Smooth muscle cell (in vitro differentiated cells): ENCODE results near the gene TEX11. TPM values are rescaled to one million over a fixed set of nuclear protein-coding genes. Genes with fewer than 3 reads are reported as not detected.
A peak's percentile ranks its signal among the peaks of the same experiment; 100 is the strongest.

Experiments
- DNase-seq: peaks from one replicate; lab custom pipeline; 2025; ENCODE audit not compliant: unreplicated experiment; lab: John Stamatoyannopoulos, UW
- H2AFZ ChIP-seq: fragments of 200-600 bp; sonication (generic); 2 replicates; pipeline ENCODE4 v1.6.0; 2016; ENCODE audit warnings: antibody characterized with exemption, low read depth, mild to moderate bottlenecking
- H3F3A ChIP-seq: fragments of 200-600 bp; sonication (generic); 2 replicates; pipeline ENCODE4 v1.6.0; 2017; ENCODE audit warnings: antibody characterized with exemption, low read depth
- H3K27ac ChIP-seq: fragments of 200-600 bp; sonication (generic); 2 replicates; pipeline ENCODE4 v1.5.1; 2016; ENCODE audit warnings: low read depth, mild to moderate bottlenecking
- H3K27me3 ChIP-seq: fragments of 200-600 bp; sonication (generic); 2 replicates; pipeline ENCODE4 v1.6.1; 2016; ENCODE audit warnings: low read depth, mild to moderate bottlenecking
- H3K36me3 ChIP-seq: fragments of 200-600 bp; sonication (generic); 2 replicates; pipeline ENCODE4 v1.5.1; 2016; ENCODE audit warnings: low read depth
- H3K4me1 ChIP-seq: fragments of 200-600 bp; sonication (generic); 2 replicates; pipeline ENCODE4 v1.5.1; 2016; ENCODE audit warnings: low read depth
- H3K4me2 ChIP-seq: fragments of 200-600 bp; sonication (generic); 2 replicates; pipeline ENCODE4 v1.6.0; 2016; ENCODE audit warnings: mild to moderate bottlenecking
- H3K4me3 ChIP-seq: fragments of 200-600 bp; sonication (generic); 2 replicates; pipeline ENCODE4 v1.5.1; 2016; ENCODE audit warnings: mild to moderate bottlenecking
- H3K79me2 ChIP-seq: fragments of 200-600 bp; sonication (generic); 2 replicates; pipeline ENCODE4 v1.6.0; 2016; ENCODE audit warnings: low read depth, mild to moderate bottlenecking
- H3K9ac ChIP-seq: fragments of 200-600 bp; sonication (generic); 2 replicates; pipeline ENCODE4 v1.6.0; 2016; ENCODE audit warnings: low read depth
- H3K9me3 ChIP-seq: fragments of 200-600 bp; sonication (generic); replicated peaks from 2 replicates; pipeline ENCODE4 v1.5.1; 2016; ENCODE audit warnings: low read depth
- H4K20me1 ChIP-seq: fragments of 200-600 bp; sonication (generic); 2 replicates; pipeline ENCODE4 v1.6.0; 2016; ENCODE audit warnings: low read depth
- WGBS: methylation state at CpG from one replicate; pipeline ENCODE4 v1.1.7; 2016; ENCODE audit warnings: low lambda C conversion rate; 5-methylcytosine and 5-hydroxymethylcytosine counted together
- polyA plus RNA-seq: library from polyadenylated mRNA; unstranded; fragments of >200 nt; fragmentation: Nextera tagmentation; extraction: Ambion mirVana; gene quantifications from 2 replicates; pipeline ENCODE4 v1.2.1, GENCODE V29; 2016
- total RNA-seq: library from RNA; depleted of rRNA; stranded (reverse); fragments of >200 nt; gene quantifications from 2 replicates; pipeline ENCODE4 v1.2.3, GENCODE V29; 2014
- TF ChIP-seq, protein P1 (sequence below): fragments of 200-600 bp; sonication (generic); IDR thresholded peaks from 2 replicates; pipeline ENCODE4 v1.5.1; 2017; ENCODE audit warnings: borderline replicate concordance, mild to moderate bottlenecking, antibody characterized with exemption; ENCODE audit not compliant: insufficient read depth, poor library complexity, severe bottlenecking

The TEX11 gene
- total and polyA plus RNA-seq, 2 experiments from 2014 or later = 0.40 to 1.2 TPM

GRCh38 chrX:70774223-70774622, 134.3 kb downstream of the TEX11 start:
- H3K9me3 ChIP-seq = no peaks in the 10 kb centered on the region
- H3K79me2 ChIP-seq = no peaks in the 10 kb centered on the region
- no peaks in the 10 kb centered on the region for H3K36me3 ChIP-seq
- WGBS = 80% methylated on average over 2 of the region's 2 CpGs
- H3F3A ChIP-seq = no peaks in the 10 kb centered on the region
- DNase-seq = no peak
- no peak overlapping the region for H2AFZ ChIP-seq
- H3K27ac ChIP-seq = no peak overlapping the region
- H3K27me3 ChIP-seq = no peaks in the 10 kb centered on the region
- H3K4me1 ChIP-seq = no peaks in the 10 kb centered on the region
- H3K9ac ChIP-seq = no peak overlapping the region
- no peaks in the 10 kb centered on the region for H4K20me1 ChIP-seq
- H3K4me2 ChIP-seq = no peak overlapping the region
- no peak overlapping the region for H3K4me3 ChIP-seq
- TF ChIP-seq, protein P1, sequence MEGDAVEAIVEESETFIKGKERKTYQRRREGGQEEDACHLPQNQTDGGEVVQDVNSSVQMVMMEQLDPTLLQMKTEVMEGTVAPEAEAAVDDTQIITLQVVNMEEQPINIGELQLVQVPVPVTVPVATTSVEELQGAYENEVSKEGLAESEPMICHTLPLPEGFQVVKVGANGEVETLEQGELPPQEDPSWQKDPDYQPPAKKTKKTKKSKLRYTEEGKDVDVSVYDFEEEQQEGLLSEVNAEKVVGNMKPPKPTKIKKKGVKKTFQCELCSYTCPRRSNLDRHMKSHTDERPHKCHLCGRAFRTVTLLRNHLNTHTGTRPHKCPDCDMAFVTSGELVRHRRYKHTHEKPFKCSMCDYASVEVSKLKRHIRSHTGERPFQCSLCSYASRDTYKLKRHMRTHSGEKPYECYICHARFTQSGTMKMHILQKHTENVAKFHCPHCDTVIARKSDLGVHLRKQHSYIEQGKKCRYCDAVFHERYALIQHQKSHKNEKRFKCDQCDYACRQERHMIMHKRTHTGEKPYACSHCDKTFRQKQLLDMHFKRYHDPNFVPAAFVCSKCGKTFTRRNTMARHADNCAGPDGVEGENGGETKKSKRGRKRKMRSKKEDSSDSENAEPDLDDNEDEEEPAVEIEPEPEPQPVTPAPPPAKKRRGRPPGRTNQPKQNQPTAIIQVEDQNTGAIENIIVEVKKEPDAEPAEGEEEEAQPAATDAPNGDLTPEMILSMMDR = no peak

- no peaks in the 10 kb centered on the region for H3K27me3 ChIP-seq
- H4K20me1 ChIP-seq = no peaks in the 10 kb centered on the region
- H3K36me3 ChIP-seq = no peaks in the 10 kb centered on the region
- no peaks in the 10 kb centered on the region for H3K4me1 ChIP-seq
- TF ChIP-seq, protein P1 = peak; percentile 43
- no peaks in the 10 kb centered on the region for H3K79me2 ChIP-seq
- no peak overlapping the region for H3K9ac ChIP-seq
- H3K4me2 ChIP-seq = no peak overlapping the region
- H3K27ac ChIP-seq = no peak overlapping the region
- WGBS = 40% methylated on average over 3 of the region's 3 CpGs
- H3F3A ChIP-seq = no peaks in the 10 kb centered on the region
- no peak for DNase-seq
- H2AFZ ChIP-seq = no peak overlapping the region
- no peaks in the 10 kb centered on the region for H3K9me3 ChIP-seq
- no peak overlapping the region for H3K4me3 ChIP-seq
These were observed 138.8 kb downstream of the TEX11 start for GRCh38 chrX:70769659-70770227.

GRCh38 chrX:70762285-70762684, 146.2 kb downstream of the TEX11 start:
- no peak overlapping the region for H3K27ac ChIP-seq
- TF ChIP-seq, protein P1 = no peak
- no peaks in the 10 kb centered on the region for H3K27me3 ChIP-seq
- H3K4me3 ChIP-seq = no peak overlapping the region
- DNase-seq = no peak
- no peak overlapping the region for H2AFZ ChIP-seq
- no peaks in the 10 kb centered on the region for H3K79me2 ChIP-seq
- H3K9me3 ChIP-seq = no peaks in the 10 kb centered on the region
- H3F3A ChIP-seq = no peaks in the 10 kb centered on the region
- no peaks in the 10 kb centered on the region for H4K20me1 ChIP-seq
- no peaks in the 10 kb centered on the region for H3K36me3 ChIP-seq
- no peaks in the 10 kb centered on the region for H3K4me1 ChIP-seq
- no peak overlapping the region for H3K4me2 ChIP-seq
- H3K9ac ChIP-seq = no peak overlapping the region
- 59% methylated on average over 10 of the region's 10 CpGs for WGBS

DNA sequence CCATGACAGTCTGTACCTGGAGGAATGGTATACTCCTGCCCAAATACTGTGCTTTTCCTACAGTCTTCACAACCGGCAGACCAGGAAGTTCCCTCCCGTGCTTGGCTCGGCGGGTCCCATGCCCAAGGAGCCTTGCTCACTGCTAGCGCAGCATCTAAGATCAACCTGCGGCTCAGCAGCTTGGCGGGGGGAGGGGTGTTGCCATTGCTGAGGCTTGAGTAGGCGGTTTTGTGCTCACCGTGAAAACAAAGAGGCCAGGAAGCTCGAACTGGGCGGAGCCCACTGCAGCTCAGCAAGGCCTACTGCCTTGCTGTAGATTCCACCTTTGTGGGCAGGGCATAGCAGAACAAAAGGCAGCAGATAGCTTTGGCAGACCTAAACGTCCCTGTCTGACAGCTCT, 152.7 kb downstream of the TEX11 start:
- Histone ChIP-seq H3K36me3 (no peaks in the 10 kb centered on the region), H3F3A (no peaks in the 10 kb centered on the region), H3K79me2 (no peaks in the 10 kb centered on the region), H3K27ac (no peak overlapping the region), H2AFZ (no peak overlapping the region), H3K27me3 (no peaks in the 10 kb centered on the region), H3K4me2 (no peak overlapping the region), H3K9ac (no peak overlapping the region), H4K20me1 (no peaks in the 10 kb centered on the region), H3K9me3 (no peaks in the 10 kb centered on the region), H3K4me3 (no peak overlapping the region), H3K4me1 (no peaks in the 10 kb centered on the region)
- DNase-seq = no peak
- TF ChIP-seq, protein P1 = no peak
- 74% methylated on average over 12 of the region's 12 CpGs for WGBS
